Measurements from ENCODE around the gene ANGPT4.
A peak's percentile ranks its signal among the peaks of the same experiment; 100 is the strongest.

Gene ANGPT4

GRCh38 chr20:916125-916799 is at the start of gene ANGPT4:
Gene ANGPT4, minus strand, starts transcription at chr20:916334. Its CDS starts 120 bp downstream, at chr20:916214.
- no peak for DNase-seq

GRCh38 chr20:963795-964194 is 47.7 kb upstream of the ANGPT4 start:
- no peak for DNase-seq

- DNase-seq = no peak
Measured at GRCh38 chr20:962683-963082, 46.5 kb upstream of the ANGPT4 start.

- DNase-seq = no peak
Measured at GRCh38 chr20:962223-962622, 46.1 kb upstream of the ANGPT4 start.

- no peak for DNase-seq
Measured at GRCh38 chr20:961768-962167, 45.6 kb upstream of the ANGPT4 start.

GRCh38 chr20:959996-960615 is 44.0 kb upstream of the ANGPT4 start:
- DNase-seq = no peak

GRCh38 chr20:958936-959815 is 43.0 kb upstream of the ANGPT4 start:
- DNase-seq = no peak

GRCh38 chr20:957544-957943 is 41.4 kb upstream of the ANGPT4 start:
- peak in 1 of 2 experiments; percentile 23 for DNase-seq

- DNase-seq = peak; percentile 33 to 88
Measured at GRCh38 chr20:956330-956951, 40.3 kb upstream of the ANGPT4 start.

GRCh38 chr20:955656-956055 is 39.5 kb upstream of the ANGPT4 start:
- DNase-seq = no peak

GRCh38 chr20:955111-955510 is 39.0 kb upstream of the ANGPT4 start:
- no peak for DNase-seq

GRCh38 chr20:953742-954141 is 37.6 kb upstream of the ANGPT4 start:
- peak in 1 of 2 experiments; percentile 33 for DNase-seq

- DNase-seq = no peak
Measured at GRCh38 chr20:952196-952795, 36.2 kb upstream of the ANGPT4 start.

- peak in 1 of 2 experiments; percentile 21 for DNase-seq
Measured at GRCh38 chr20:951384-952169, 35.4 kb upstream of the ANGPT4 start.

- DNase-seq = no peak
Measured at GRCh38 chr20:949717-950116, 33.6 kb upstream of the ANGPT4 start.

GRCh38 chr20:946826-947225 is 30.7 kb upstream of the ANGPT4 start:
- no peak for DNase-seq

GRCh38 chr20:945841-946240 is 29.7 kb upstream of the ANGPT4 start:
- no peak for DNase-seq

- DNase-seq = no peak
Measured at GRCh38 chr20:944774-945410, 28.8 kb upstream of the ANGPT4 start.

GRCh38 chr20:944148-944547 is 28.0 kb upstream of the ANGPT4 start:
- DNase-seq = no peak

GRCh38 chr20:942611-943010 is 26.5 kb upstream of the ANGPT4 start:
- no peak for DNase-seq

- no peak for DNase-seq
Measured at GRCh38 chr20:940926-941325, 24.8 kb upstream of the ANGPT4 start.
